Cardiac fibroblast (primary cell): ENCODE data around the gene ELL2.

Experiments used
- DNase-seq, 2 donors: peaks; one replicate each; pipeline versions ENCODE4 v3.0.0 to v3.0.0-alpha.2; 2010; ENCODE audit warnings: low read depth in 2 of 2
- H3K4me3 ChIP-seq, 2 donors: replicated peaks in 1 of 2; 1 replicate in 1 of 2; 2 replicates in 1 of 2; pipeline ENCODE4 v1.5.1; 2011; ENCODE audit warnings: low read depth in 2 of 2, low read length in 2 of 2, mild to moderate bottlenecking in 2 of 2, moderate library complexity in 1 of 2
- TF ChIP-seq, protein P1 (sequence below): IDR thresholded peaks from one replicate; pipeline ENCODE4 v1.5.1; 2011; ENCODE audit warnings: low read depth, mild to moderate bottlenecking, low read length, inconsistent platforms

The ELL2 gene

DNA sequence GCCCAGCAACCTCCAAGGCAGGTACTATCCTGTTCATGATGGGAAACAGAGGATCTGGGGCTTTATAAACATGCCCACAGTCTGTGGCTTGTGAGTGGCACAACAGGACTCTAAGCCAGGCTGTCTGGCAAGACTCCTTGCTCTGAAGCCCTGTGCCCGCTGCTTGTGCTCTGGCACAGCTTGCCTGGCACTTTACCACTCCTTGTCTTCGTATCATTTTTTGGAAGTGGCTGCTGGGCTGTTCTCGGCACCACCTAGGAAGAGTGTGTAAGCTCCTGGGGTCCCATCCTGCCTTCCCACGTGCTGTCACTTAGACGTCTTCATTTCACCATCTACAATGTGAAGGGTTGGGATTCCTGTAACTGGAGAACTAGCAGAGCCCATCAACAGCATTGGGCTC is 79.8 kb downstream of the ELL2 start:
- TF ChIP-seq, protein P1, sequence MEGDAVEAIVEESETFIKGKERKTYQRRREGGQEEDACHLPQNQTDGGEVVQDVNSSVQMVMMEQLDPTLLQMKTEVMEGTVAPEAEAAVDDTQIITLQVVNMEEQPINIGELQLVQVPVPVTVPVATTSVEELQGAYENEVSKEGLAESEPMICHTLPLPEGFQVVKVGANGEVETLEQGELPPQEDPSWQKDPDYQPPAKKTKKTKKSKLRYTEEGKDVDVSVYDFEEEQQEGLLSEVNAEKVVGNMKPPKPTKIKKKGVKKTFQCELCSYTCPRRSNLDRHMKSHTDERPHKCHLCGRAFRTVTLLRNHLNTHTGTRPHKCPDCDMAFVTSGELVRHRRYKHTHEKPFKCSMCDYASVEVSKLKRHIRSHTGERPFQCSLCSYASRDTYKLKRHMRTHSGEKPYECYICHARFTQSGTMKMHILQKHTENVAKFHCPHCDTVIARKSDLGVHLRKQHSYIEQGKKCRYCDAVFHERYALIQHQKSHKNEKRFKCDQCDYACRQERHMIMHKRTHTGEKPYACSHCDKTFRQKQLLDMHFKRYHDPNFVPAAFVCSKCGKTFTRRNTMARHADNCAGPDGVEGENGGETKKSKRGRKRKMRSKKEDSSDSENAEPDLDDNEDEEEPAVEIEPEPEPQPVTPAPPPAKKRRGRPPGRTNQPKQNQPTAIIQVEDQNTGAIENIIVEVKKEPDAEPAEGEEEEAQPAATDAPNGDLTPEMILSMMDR: no peak
- no peak overlapping the region for H3K4me3 ChIP-seq
- DNase-seq: no peak

DNA sequence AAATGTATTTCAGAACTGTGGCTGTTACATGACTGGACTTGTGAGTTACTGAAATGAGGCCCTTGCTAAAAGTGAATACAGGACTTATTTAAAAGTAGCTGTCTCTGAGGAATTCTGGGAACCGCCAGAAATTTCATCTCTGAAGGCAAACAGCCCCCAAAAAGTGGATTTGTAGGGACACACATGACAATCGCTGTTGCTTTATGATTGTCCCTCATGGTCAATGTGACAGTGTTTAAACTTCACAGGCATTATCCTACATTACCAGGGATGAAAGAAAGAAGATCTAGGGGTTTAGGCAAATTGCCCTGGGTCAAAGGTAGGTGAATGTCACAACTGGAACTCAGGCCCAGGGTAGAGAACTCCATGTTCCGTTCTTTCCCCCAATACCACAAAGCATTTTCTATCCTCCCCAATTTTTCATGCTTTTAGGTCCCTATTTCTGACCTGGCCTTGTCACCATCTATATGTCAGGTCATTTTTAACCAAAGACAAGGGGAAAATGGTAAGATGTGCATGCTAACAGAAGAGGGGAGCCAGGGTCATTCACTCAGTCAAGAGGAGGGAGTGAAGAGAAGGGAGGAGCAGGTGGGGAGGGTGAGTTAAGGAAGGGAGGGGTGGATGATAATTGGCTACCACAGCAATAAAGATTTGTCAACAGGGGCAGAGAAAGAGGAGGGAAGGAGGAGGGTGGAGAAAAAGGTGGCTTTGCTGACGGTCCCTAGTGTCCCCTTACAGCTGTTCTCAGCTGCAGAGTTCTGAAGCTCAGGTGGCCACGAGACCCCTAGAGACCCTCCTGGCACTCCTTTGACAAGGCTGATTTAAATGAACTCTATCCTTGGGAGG is 81.3 kb downstream of the ELL2 start:
- TF ChIP-seq, protein P1: no peak
- no peak overlapping the region for H3K4me3 ChIP-seq
- DNase-seq: no peak

DNA sequence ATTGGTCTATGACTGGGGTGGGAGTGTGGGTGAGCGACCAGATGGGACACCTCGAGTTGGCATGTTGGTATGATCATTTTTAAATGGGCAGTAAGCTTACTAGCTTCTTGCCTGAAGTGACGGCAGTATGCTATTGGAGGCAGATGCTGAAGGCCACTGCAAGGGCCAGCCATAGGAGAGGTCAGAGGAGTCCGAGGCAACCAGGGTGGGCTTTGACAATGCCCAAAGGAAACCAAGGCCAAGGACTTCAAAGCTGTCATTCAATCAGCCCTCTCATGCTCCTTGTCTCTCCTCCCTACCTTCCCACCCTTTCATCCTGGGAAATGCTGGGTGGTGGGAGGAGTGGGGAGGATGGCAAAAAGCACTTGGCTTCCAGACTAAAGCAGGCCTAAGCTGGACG is 82.0 kb downstream of the ELL2 start:
- H3K4me3 ChIP-seq: no peak overlapping the region
- DNase-seq: no peak
- TF ChIP-seq, protein P1: no peak

DNA sequence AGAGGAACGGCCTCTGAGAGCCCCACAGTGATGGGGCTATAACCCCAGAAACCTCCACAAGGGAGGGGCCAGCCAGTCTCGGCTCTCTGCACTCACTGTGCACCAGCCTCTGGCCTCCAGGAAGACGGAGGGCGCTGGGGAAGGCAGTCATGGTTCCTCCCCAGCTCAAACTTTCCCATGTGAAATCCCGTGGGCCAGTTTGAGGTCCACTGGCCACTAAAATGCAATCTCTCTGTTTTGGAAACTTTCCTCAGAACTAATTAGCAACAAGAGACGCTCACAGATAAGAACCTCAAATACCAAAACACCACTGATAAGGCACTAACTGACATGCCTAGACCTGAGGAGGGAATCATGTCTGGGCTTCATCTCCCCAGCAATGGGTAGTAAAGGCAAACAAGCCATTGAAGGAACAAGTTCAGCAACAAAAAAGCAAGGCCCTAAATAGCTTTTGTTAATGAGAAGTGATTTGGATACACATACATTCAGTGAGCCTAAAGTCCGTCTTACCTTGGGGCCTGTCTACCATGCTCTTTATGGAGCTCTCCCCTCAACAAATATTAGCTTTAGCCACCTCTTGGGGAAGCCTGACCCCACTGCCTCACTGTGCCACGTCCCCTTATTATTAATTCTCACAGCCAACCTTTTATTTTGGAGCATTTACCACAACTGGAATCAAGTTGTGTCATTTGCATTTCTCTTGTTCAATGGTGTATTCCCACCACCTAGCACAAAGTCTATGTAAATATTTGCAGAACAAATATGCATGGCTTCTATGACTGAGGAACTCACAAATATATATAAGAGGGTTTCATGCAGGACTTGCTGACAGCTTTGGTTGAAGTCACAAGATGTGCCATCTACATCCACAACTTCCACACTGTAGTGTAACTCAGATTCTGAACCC is 83.0 kb downstream of the ELL2 start:
- H3K4me3 ChIP-seq: no peak overlapping the region
- no peak for DNase-seq
- TF ChIP-seq, protein P1: no peak

DNA sequence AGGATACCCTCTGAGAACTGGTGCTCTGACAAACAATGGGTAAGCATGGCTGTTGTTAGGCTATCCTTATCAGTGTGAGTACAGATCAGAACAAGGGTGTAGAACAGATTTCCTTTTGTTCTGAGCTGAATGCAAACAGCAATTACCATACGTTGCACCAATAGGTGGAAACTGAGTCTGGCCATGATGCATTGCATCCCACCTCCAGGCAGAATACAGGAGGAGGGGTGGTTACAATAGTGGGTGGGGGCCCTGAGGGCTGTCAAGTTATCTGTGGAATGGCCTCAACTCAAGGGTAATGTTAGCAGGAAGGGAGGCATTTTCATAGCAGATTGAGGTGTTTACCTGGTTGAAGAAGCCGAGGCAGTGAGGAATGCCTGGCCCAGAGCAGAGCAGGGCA is 84.9 kb downstream of the ELL2 start:
- no peak for DNase-seq
- TF ChIP-seq, protein P1: no peak
- no peak overlapping the region for H3K4me3 ChIP-seq

DNA sequence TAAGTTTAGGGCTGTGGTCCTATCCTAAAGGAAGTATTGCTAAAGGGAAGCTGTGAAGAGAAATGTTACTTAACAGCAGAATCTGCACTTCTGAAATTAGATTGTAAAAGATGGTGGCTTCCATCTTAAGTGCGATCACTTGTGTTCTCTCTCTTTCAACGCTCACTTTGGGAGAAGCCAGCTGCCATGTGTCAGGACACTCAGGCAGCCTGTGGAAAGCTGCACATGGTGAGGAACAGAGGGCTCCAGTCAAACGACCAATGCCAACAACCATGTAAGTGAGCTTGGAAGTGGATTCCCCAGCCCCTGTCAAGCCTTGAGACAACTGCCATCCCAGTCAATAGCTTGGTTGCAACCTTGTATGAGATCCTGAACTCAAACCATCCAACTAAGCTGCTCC is 87.4 kb downstream of the ELL2 start:
- H3K4me3 ChIP-seq: no peak overlapping the region
- TF ChIP-seq, protein P1: no peak
- DNase-seq: no peak
